ENCODE data around the gene DACH1.

DACH1 gene

DNA sequence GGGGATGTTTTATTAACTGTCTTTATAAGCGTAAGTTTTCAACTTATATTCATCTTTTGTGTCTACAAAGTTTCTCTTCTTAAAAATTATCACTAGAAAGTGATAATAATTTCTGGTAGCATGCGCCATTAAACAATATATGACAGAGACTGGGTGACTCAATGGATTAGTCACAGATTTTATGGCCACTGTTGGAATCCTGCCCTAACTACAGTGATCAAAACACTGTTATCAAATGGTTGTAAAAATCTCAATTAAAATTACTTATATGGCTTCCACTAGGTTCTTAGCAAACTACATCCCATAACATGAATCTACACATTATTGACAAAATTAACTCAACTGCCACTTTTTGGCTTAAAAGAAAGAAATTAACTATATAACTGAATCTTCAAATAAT is 350.0 kb downstream of the DACH1 start:
- POLR2A ChIA-PET, result no interaction called here
- CTCF ChIA-PET, result no interaction called here
- TF ChIP-seq, protein P1, sequence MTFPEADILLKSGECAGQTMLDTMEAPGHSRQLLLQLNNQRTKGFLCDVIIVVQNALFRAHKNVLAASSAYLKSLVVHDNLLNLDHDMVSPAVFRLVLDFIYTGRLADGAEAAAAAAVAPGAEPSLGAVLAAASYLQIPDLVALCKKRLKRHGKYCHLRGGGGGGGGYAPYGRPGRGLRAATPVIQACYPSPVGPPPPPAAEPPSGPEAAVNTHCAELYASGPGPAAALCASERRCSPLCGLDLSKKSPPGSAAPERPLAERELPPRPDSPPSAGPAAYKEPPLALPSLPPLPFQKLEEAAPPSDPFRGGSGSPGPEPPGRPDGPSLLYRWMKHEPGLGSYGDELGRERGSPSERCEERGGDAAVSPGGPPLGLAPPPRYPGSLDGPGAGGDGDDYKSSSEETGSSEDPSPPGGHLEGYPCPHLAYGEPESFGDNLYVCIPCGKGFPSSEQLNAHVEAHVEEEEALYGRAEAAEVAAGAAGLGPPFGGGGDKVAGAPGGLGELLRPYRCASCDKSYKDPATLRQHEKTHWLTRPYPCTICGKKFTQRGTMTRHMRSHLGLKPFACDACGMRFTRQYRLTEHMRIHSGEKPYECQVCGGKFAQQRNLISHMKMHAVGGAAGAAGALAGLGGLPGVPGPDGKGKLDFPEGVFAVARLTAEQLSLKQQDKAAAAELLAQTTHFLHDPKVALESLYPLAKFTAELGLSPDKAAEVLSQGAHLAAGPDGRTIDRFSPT (tag by site-specific recombination; IDR thresholded peaks at IDR 0.05), result peak; percentile 43; the same call in 1 of the 2 replicates
- TF ChIP-seq ZNF677 (tag by site-specific recombination; IDR thresholded peaks at IDR 0.05) (no peak), ZNF548 (tag by site-specific recombination; IDR thresholded peaks at IDR 0.05) (no peak), WT1 (tag by site-specific recombination; IDR thresholded peaks at IDR 0.05) (no peak), ZNF843 (tag by site-specific recombination; IDR thresholded peaks at IDR 0.05) (0 out of 2 replicates have a peak, but pooled peaks have one; percentile 47), ZNF629 (tag by site-specific recombination; IDR thresholded peaks at IDR 0.05) (0 out of 2 replicates have a peak, but pooled peaks have one; percentile 19), SP7 (tag by site-specific recombination; IDR thresholded peaks at IDR 0.05) (peak; percentile 43; the same call in 1 of the 2 replicates), ZNF138 (tag by site-specific recombination; IDR thresholded peaks at IDR 0.05; ENCODE audit: borderline replicate concordance) (no peak), ZNF521 (tag by site-specific recombination; IDR thresholded peaks at IDR 0.05) (no peak), ZNF391 (tag by site-specific recombination; IDR thresholded peaks at IDR 0.05; ENCODE audit: borderline replicate concordance, low read depth) (no peak), ZNF473 (tag by site-specific recombination; IDR thresholded peaks at IDR 0.05) (no peak), BCL11A (tag by site-specific recombination; IDR thresholded peaks at IDR 0.05; ENCODE audit: low read depth) (no peak), ZBTB21 (tag by site-specific recombination; IDR thresholded peaks at IDR 0.05) (no peak), KLF9 (tag by site-specific recombination; IDR thresholded peaks at IDR 0.05; ENCODE audit: low read depth) (no peak), ZFP37 (tag by site-specific recombination; IDR thresholded peaks at IDR 0.05) (no peak), ZNF558 (tag by site-specific recombination; IDR thresholded peaks at IDR 0.05) (no peak), ZNF16 (tag by site-specific recombination; IDR thresholded peaks at IDR 0.05; ENCODE audit: low read depth) (no peak), OSR2 (tag by site-specific recombination; IDR thresholded peaks at IDR 0.05) (peak; percentile 41; the same call in 1 of the 2 replicates), ZNF174 (tag by site-specific recombination; IDR thresholded peaks at IDR 0.05) (no peak), ZNF830 (tag by site-specific recombination; IDR thresholded peaks at IDR 0.05; ENCODE audit: low read depth) (no peak)
- TF ChIP-seq, protein P2, sequence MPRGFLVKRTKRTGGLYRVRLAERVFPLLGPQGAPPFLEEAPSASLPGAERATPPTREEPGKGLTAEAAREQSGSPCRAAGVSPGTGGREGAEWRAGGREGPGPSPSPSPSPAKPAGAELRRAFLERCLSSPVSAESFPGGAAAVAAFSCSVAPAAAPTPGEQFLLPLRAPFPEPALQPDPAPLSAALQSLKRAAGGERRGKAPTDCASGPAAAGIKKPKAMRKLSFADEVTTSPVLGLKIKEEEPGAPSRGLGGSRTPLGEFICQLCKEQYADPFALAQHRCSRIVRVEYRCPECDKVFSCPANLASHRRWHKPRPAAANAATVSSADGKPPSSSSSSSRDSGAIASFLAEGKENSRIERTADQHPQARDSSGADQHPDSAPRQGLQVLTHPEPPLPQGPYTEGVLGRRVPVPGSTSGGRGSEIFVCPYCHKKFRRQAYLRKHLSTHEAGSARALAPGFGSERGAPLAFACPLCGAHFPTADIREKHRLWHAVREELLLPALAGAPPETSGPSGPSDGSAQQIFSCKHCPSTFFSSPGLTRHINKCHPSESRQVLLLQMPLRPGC (tag by site-specific recombination; IDR thresholded peaks at IDR 0.05), result no peak
- TF ChIP-seq, protein P3, sequence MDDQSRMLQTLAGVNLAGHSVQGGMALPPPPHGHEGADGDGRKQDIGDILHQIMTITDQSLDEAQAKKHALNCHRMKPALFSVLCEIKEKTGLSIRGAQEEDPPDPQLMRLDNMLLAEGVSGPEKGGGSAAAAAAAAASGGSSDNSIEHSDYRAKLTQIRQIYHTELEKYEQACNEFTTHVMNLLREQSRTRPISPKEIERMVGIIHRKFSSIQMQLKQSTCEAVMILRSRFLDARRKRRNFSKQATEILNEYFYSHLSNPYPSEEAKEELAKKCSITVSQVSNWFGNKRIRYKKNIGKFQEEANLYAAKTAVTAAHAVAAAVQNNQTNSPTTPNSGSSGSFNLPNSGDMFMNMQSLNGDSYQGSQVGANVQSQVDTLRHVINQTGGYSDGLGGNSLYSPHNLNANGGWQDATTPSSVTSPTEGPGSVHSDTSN (CRISPR knock-in tag; IDR thresholded peaks at IDR 0.05), result no peak
- TF ChIP-seq, protein P4, sequence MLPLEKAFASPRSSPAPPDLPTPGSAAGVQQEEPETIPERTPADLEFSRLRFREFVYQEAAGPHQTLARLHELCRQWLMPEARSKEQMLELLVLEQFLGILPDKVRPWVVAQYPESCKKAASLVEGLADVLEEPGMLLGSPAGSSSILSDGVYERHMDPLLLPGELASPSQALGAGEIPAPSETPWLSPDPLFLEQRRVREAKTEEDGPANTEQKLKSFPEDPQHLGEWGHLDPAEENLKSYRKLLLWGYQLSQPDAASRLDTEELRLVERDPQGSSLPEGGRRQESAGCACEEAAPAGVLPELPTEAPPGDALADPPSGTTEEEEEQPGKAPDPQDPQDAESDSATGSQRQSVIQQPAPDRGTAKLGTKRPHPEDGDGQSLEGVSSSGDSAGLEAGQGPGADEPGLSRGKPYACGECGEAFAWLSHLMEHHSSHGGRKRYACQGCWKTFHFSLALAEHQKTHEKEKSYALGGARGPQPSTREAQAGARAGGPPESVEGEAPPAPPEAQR (tag by site-specific recombination; IDR thresholded peaks at IDR 0.05), result no peak
- TF ChIP-seq, protein P5, sequence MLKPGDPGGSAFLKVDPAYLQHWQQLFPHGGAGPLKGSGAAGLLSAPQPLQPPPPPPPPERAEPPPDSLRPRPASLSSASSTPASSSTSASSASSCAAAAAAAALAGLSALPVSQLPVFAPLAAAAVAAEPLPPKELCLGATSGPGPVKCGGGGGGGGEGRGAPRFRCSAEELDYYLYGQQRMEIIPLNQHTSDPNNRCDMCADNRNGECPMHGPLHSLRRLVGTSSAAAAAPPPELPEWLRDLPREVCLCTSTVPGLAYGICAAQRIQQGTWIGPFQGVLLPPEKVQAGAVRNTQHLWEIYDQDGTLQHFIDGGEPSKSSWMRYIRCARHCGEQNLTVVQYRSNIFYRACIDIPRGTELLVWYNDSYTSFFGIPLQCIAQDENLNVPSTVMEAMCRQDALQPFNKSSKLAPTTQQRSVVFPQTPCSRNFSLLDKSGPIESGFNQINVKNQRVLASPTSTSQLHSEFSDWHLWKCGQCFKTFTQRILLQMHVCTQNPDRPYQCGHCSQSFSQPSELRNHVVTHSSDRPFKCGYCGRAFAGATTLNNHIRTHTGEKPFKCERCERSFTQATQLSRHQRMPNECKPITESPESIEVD (tag by site-specific recombination; IDR thresholded peaks at IDR 0.05), result peak; percentile 51
- TF ChIP-seq, protein P6, sequence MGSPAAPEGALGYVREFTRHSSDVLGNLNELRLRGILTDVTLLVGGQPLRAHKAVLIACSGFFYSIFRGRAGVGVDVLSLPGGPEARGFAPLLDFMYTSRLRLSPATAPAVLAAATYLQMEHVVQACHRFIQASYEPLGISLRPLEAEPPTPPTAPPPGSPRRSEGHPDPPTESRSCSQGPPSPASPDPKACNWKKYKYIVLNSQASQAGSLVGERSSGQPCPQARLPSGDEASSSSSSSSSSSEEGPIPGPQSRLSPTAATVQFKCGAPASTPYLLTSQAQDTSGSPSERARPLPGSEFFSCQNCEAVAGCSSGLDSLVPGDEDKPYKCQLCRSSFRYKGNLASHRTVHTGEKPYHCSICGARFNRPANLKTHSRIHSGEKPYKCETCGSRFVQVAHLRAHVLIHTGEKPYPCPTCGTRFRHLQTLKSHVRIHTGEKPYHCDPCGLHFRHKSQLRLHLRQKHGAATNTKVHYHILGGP (tag by site-specific recombination; IDR thresholded peaks at IDR 0.05), result 0 out of 2 replicates have a peak, but pooled peaks have one; percentile 34
- TF ChIP-seq, protein P7, sequence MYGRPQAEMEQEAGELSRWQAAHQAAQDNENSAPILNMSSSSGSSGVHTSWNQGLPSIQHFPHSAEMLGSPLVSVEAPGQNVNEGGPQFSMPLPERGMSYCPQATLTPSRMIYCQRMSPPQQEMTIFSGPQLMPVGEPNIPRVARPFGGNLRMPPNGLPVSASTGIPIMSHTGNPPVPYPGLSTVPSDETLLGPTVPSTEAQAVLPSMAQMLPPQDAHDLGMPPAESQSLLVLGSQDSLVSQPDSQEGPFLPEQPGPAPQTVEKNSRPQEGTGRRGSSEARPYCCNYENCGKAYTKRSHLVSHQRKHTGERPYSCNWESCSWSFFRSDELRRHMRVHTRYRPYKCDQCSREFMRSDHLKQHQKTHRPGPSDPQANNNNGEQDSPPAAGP (tag by site-specific recombination; IDR thresholded peaks at IDR 0.05), result no peak
- TF ChIP-seq, protein P8, sequence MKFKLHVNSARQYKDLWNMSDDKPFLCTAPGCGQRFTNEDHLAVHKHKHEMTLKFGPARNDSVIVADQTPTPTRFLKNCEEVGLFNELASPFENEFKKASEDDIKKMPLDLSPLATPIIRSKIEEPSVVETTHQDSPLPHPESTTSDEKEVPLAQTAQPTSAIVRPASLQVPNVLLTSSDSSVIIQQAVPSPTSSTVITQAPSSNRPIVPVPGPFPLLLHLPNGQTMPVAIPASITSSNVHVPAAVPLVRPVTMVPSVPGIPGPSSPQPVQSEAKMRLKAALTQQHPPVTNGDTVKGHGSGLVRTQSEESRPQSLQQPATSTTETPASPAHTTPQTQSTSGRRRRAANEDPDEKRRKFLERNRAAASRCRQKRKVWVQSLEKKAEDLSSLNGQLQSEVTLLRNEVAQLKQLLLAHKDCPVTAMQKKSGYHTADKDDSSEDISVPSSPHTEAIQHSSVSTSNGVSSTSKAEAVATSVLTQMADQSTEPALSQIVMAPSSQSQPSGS (tag by site-specific recombination; IDR thresholded peaks at IDR 0.05; ENCODE audit: low read depth), result no peak

More for the DNA sequence above, 350.0 kb downstream of the DACH1 start:
- Histone ChIP-seq H3K9me3 (ENCODE audit: control insufficient read depth, insufficient read depth, low read depth, low read length) (no peaks in the 10 kb centered on the region), H3K4me1 (ENCODE audit: control insufficient read depth, insufficient read depth, low read length) (no peaks in the 10 kb centered on the region), H3K36me3 (ENCODE audit: control insufficient read depth in 2 of 2, insufficient read depth in 1 of 2, low read length in 2 of 2) (no peaks in the 10 kb centered on the region), H3K4me3 (ENCODE audit: low read depth, low read length) (no peak overlapping the region), H3K27ac (ENCODE audit: extremely low read depth, low read depth, low read length) (no peak overlapping the region)
